SK-N-SH (cell line): Measurements from ENCODE around the gene TSSK2. TPM values are rescaled to one million over a fixed set of nuclear protein-coding genes. Genes with fewer than 3 reads are reported as not detected.

Source experiments
- CTCF ChIA-PET: fragments of 300-600, 350-600 bp; formaldehyde crosslinking; extraction: SDS; loops from one replicate; lab custom pipeline; 2021; lab: Yijun Ruan, JAX
- POLR2A ChIA-PET: fragments of 350-600 bp; sonication (Branson Sonifier 250); formaldehyde crosslinking; extraction: SDS; loops from one replicate; lab custom pipeline; 2020; ENCODE audit warnings: antibody characterized with exemption, inconsistent platforms; lab: Yijun Ruan, JAX
- DNase-seq: peaks from one replicate; pipeline ENCODE4 v3.0.0; 2012
- H2AFZ ChIP-seq: fragments of 200-600 bp; sonication (generic); 2 replicates; pipeline ENCODE4 v1.8.1; 2016; ENCODE audit warnings: antibody characterized with exemption, mild to moderate bottlenecking, low read depth
- H3F3A ChIP-seq: fragments of 200-600 bp; sonication (generic); replicated peaks from 2 replicates; pipeline ENCODE3; 2016; ENCODE audit warnings: antibody characterized with exemption, mild to moderate bottlenecking; ENCODE audit not compliant: insufficient read depth
- H3K27ac ChIP-seq, 2 experiments: fragments of 200-500 bp in 1 of 2; fragments of 200-600 bp in 1 of 2; sonication (Bioruptor generic) in 1 of 2; sonication (generic), shearing (Covaris generic) in 1 of 2; 2 replicates each; pipeline versions ENCODE4 v1.5.1 to v1.6.1; 2014 to 2016; ENCODE audit warnings: low read depth in 2 of 2, inconsistent platforms in 1 of 2, low read length in 1 of 2, mild to moderate bottlenecking in 1 of 2, mixed read lengths in 1 of 2
- H3K27me3 ChIP-seq: fragments of 200-600 bp; sonication (generic), shearing (Covaris generic); 2 replicates; pipeline ENCODE4 v1.6.1; 2016; ENCODE audit warnings: mixed run types; ENCODE audit not compliant: insufficient read depth
- H3K36me3 ChIP-seq, 2 experiments: fragments of 200-500 bp in 1 of 2; fragments of 200-600 bp in 1 of 2; sonication (Bioruptor generic) in 1 of 2; sonication (generic) in 1 of 2; replicated peaks in 1 of 2; 2 replicates each; pipeline versions ENCODE3 to v1.5.1; 2014 to 2016; ENCODE audit warnings: low read length in 1 of 2, mild to moderate bottlenecking in 1 of 2; ENCODE audit not compliant: insufficient read depth in 2 of 2, control insufficient read depth in 1 of 2
- H3K4me1 ChIP-seq, 2 experiments: fragments of 200-500 bp in 1 of 2; fragments of 200-600 bp in 1 of 2; sonication (Bioruptor generic) in 1 of 2; sonication (generic), shearing (Covaris generic) in 1 of 2; 2 replicates each; pipeline versions ENCODE4 v1.5.1 to v1.6.1; 2014 to 2016; ENCODE audit warnings: low read depth in 1 of 2, low read length in 1 of 2, mixed run types in 1 of 2; ENCODE audit not compliant: insufficient read depth in 2 of 2, control insufficient read depth in 1 of 2
- H3K4me2 ChIP-seq: fragments of 200-600 bp; sonication (generic), shearing (Covaris generic); 2 replicates; pipeline ENCODE4 v1.6.1; 2017; ENCODE audit warnings: mixed run types
- H3K4me3 ChIP-seq, 2 experiments: fragments of 200-500 bp in 1 of 2; fragments of 200-600 bp in 1 of 2; sonication (Bioruptor generic) in 1 of 2; sonication (generic), shearing (Covaris generic) in 1 of 2; 2 replicates each; pipeline versions ENCODE4 v1.5.1 to v1.8.1; 2014 to 2016; ENCODE audit warnings: low read depth in 2 of 2, inconsistent platforms in 1 of 2, low read length in 1 of 2, mild to moderate bottlenecking in 1 of 2, mixed read lengths in 1 of 2, moderate library complexity in 1 of 2
- H3K79me2 ChIP-seq: fragments of 200-600 bp; sonication (generic); 2 replicates; pipeline ENCODE4 v1.8.1; 2017; ENCODE audit warnings: mild to moderate bottlenecking; ENCODE audit not compliant: insufficient read depth
- H3K9ac ChIP-seq: fragments of 200-600 bp; sonication (generic); 2 replicates; pipeline ENCODE4 v1.6.1; 2017; ENCODE audit warnings: mixed run types
- H3K9me2 ChIP-seq: fragments of 200-600 bp; sonication (generic); 2 replicates; pipeline ENCODE4 v1.6.1; 2017; ENCODE audit warnings: mixed run types
- H3K9me3 ChIP-seq: fragments of 200-600 bp; sonication (generic); 2 replicates; pipeline ENCODE4 v1.6.1; 2017; ENCODE audit warnings: mixed run types, mild to moderate bottlenecking, moderate library complexity
- H4K20me1 ChIP-seq: fragments of 200-600 bp; sonication (generic); 2 replicates; pipeline ENCODE4 v1.6.1; 2017; ENCODE audit warnings: mild to moderate bottlenecking, mixed run types; ENCODE audit not compliant: insufficient read depth
- CTCF ChIP-seq: fragments of 200-600 bp; sonication (generic); IDR thresholded peaks from 2 replicates; pipeline ENCODE4 v1.6.1; 2017; ENCODE audit warnings: antibody characterized with exemption, mild to moderate bottlenecking, moderate library complexity
- FOXM1 ChIP-seq: IDR thresholded peaks from 2 replicates; pipeline ENCODE4 v1.4.0; 2012; ENCODE audit warnings: low read depth, mild to moderate bottlenecking
- GABPA ChIP-seq: IDR thresholded peaks from 2 replicates; pipeline ENCODE4 v1.4.0; 2012; ENCODE audit warnings: low read depth, mild to moderate bottlenecking
- MAX ChIP-seq: IDR thresholded peaks from 2 replicates; pipeline ENCODE4 v1.4.0; 2012; ENCODE audit warnings: low read depth
- MEF2A ChIP-seq: IDR thresholded peaks from 2 replicates; pipeline ENCODE4 v1.4.0; 2012; ENCODE audit warnings: low read depth, borderline replicate concordance
- MXI1 ChIP-seq: IDR thresholded peaks from 2 replicates; pipeline ENCODE4 v1.6.1; 2012; ENCODE audit warnings: mild to moderate bottlenecking, low read depth, low read length, improper control_type of control experiment
- PBX3 ChIP-seq: IDR thresholded peaks from 2 replicates; pipeline ENCODE4; 2012
- REST ChIP-seq: IDR thresholded peaks from 2 replicates; pipeline ENCODE4 v1.6.1; 2012; ENCODE audit warnings: mild to moderate bottlenecking, low read depth, low read length, moderate library complexity
- SIN3A ChIP-seq: IDR thresholded peaks from 2 replicates; pipeline ENCODE4 v1.6.1; 2012; ENCODE audit warnings: low read depth, mild to moderate bottlenecking, low read length, moderate library complexity, borderline replicate concordance
- SMC3 ChIP-seq: IDR thresholded peaks from 2 replicates; pipeline ENCODE4 v1.6.1; 2012; ENCODE audit warnings: low read depth, low read length, improper control_type of control experiment
- TCF12 ChIP-seq: IDR thresholded peaks from 2 replicates; pipeline ENCODE4 v1.4.0; 2012
- WGBS: methylation state at CpG from one replicate; pipeline ENCODE4 v1.1.6; 2017; ENCODE audit warnings: low lambda C conversion rate; 5-methylcytosine and 5-hydroxymethylcytosine counted together
- polyA plus RNA-seq, 3 experiments: library from polyadenylated mRNA; depleted of rRNA; stranded (reverse); fragments of >200 nt; gene quantifications; 2 replicates each; pipeline ENCODE4 v1.2.3, GENCODE V29; 2012
- TF ChIP-seq, protein P1 (sequence below): fragments of 150-350 bp; IDR thresholded peaks from 2 replicates; pipeline ENCODE4 v1.6.1; 2016; ENCODE audit warnings: mild to moderate bottlenecking, low read depth, low read length

Gene TSSK2
- polyA plus RNA-seq, 1 of the 3 experiments (the other 2 are of a cell fraction) = not detected

DNA sequence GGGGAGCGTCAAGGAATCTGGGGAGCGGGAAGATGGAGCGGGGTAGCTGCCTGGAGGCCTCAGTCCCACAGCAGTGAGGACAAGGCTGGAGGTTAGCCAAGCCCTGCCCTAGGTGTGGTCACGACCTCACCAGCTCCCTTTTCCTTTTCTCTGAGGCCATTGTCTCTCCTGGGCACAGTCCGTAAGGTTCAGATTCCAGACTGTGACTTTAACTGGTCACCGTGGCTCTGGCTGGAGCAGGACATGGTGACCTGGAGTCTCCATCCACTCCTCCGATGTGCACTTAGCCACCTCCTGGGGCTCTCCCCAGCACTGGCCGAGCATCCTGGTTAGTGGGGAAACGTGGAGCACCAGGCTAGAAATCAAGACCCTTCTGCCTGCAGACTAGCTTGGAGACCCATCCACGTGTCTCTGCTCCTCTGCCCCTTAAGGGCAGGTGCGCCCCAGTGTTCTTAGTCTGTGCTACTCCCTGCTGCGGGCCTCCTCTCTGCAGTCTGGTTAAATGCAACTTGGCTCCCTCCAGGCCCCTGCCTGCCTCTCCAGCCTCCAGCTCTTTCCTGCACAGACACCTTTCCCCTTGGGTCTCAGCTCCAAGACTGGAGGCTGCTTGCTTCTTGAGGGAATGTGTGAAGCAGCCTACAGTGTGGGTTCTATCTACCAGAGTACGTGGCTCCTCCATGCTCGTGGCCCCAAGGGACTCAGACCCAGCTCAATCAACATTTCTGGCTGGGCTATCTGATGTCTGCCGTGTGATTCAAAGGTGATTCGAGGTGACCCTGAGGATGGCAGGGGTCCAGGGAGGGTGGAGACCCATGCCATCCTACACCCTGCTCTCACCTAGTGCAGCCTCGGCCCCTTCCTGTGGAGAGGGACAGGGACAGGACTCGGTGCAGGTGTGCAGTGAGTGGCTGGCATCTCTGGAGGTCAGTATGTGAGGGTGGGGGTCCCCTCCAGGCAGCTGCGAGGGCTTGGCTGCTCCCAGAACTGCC lies 42.2 kb downstream of the TSSK2 start:
- ChIA-PET CTCF (interaction anchor here (0.6 to 1.4 kb wide), 2 partner anchors 28 to 219 kb away, joined by 4 to 8 read pairs; partner anchors contain the start of gene ESS2), POLR2A (interaction anchor here (1.0 to 1.6 kb wide), 2 partner anchors 29 kb away, joined by 4 to 7 read pairs; partner anchors contain the start of gene ESS2)
- H3K36me3 ChIP-seq = peaks cover 0 to 9% of the 10 kb centered on the region in 2 experiments
- H3K27ac ChIP-seq = no peak overlapping the region
- no peak for DNase-seq
- peaks cover 14% of the 10 kb centered on the region for H3K27me3 ChIP-seq
- no peaks in the 10 kb centered on the region for H3F3A ChIP-seq
- 67% methylated on average over 13 of the region's 19 CpGs for WGBS
- peaks cover 31 to 63% of the 10 kb centered on the region in 2 experiments for H3K4me1 ChIP-seq
- no peak overlapping the region for H2AFZ ChIP-seq
- H3K9me3 ChIP-seq = no peaks in the 10 kb centered on the region
- peak overlapping the region; percentile 100; the same call in 1 of the 2 replicates for H3K9ac ChIP-seq
- H3K4me3 ChIP-seq = peak overlapping the region; percentile 97 to 99; a peak in 3 of 4 replicates
- H3K4me2 ChIP-seq = peak overlapping the region; percentile 95
- H3K79me2 ChIP-seq = peaks cover 60% of the 10 kb centered on the region
- peaks cover 13% of the 10 kb centered on the region; the same call in 1 of the 2 replicates for H4K20me1 ChIP-seq
- TF ChIP-seq SIN3A (no peak), FOXM1 (no peak), SMC3 (no peak), REST (no peak), MEF2A (no peak), MAX (no peak), GABPA (no peak), PBX3 (no peak), MXI1 (no peak), CTCF (no peak), TCF12 (no peak)
- TF ChIP-seq, protein P1, sequence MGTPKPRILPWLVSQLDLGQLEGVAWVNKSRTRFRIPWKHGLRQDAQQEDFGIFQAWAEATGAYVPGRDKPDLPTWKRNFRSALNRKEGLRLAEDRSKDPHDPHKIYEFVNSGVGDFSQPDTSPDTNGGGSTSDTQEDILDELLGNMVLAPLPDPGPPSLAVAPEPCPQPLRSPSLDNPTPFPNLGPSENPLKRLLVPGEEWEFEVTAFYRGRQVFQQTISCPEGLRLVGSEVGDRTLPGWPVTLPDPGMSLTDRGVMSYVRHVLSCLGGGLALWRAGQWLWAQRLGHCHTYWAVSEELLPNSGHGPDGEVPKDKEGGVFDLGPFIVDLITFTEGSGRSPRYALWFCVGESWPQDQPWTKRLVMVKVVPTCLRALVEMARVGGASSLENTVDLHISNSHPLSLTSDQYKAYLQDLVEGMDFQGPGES = no peak
- no peaks in the 10 kb centered on the region for H3K9me2 ChIP-seq
